ENCODE data around the gene CCDC110.

The CCDC110 gene

GRCh38 chr4:185465707-185466106 is 5.8 kb downstream of the CCDC110 start:
- no peak overlapping the region for H3K4me3 ChIP-seq (ENCODE audit: low read depth, low read length)
- TF ChIP-seq CTCF (IDR thresholded peaks at IDR 0.05; ENCODE audit: borderline replicate concordance, insufficient read depth, low read depth, low read length), result no peak

GRCh38 chr4:185464887-185465286 is 6.6 kb downstream of the CCDC110 start:
- no peak overlapping the region for H3K4me3 ChIP-seq (ENCODE audit: low read depth, low read length)
- TF ChIP-seq CTCF (IDR thresholded peaks at IDR 0.05; ENCODE audit: borderline replicate concordance, insufficient read depth, low read depth, low read length), result no peak

GRCh38 chr4:185464183-185464582 is 7.3 kb downstream of the CCDC110 start:
- no peak overlapping the region for H3K4me3 ChIP-seq (ENCODE audit: low read depth, low read length)
- TF ChIP-seq CTCF (IDR thresholded peaks at IDR 0.05; ENCODE audit: borderline replicate concordance, insufficient read depth, low read depth, low read length), result no peak

- TF ChIP-seq CTCF (IDR thresholded peaks at IDR 0.05; ENCODE audit: borderline replicate concordance, insufficient read depth, low read depth, low read length), result no peak
- H3K4me3 ChIP-seq (ENCODE audit: low read depth, low read length), result no peak overlapping the region
These were observed 8.0 kb downstream of the CCDC110 start for GRCh38 chr4:185463541-185463940.

GRCh38 chr4:185461565-185461964 is 10.0 kb downstream of the CCDC110 start:
- H3K4me3 ChIP-seq (ENCODE audit: low read depth, low read length), result no peak overlapping the region
- no peak for TF ChIP-seq CTCF (IDR thresholded peaks at IDR 0.05; ENCODE audit: borderline replicate concordance, insufficient read depth, low read depth, low read length)

- no peak overlapping the region for H3K4me3 ChIP-seq (ENCODE audit: low read depth, low read length)
- TF ChIP-seq CTCF (IDR thresholded peaks at IDR 0.05; ENCODE audit: borderline replicate concordance, insufficient read depth, low read depth, low read length), result no peak
These were observed 14.4 kb downstream of the CCDC110 start for GRCh38 chr4:185457136-185457535.

GRCh38 chr4:185456131-185456530 is 15.4 kb downstream of the CCDC110 start:
- TF ChIP-seq CTCF (IDR thresholded peaks at IDR 0.05; ENCODE audit: borderline replicate concordance, insufficient read depth, low read depth, low read length), result no peak

More at GRCh38 chr4:185456131-185456530, 15.4 kb downstream of the CCDC110 start:
- H3K4me3 ChIP-seq (ENCODE audit: low read depth, low read length), result no peak overlapping the region

Measured in GM12875 (cell line).